Keratinocyte (primary cell): ENCODE measurements around the gene SCYGR8.

Source experiments
- CTCF ChIP-seq, 3 experiments: IDR thresholded peaks in 1 of 3; conservative IDR thresholded peaks in 1 of 3; optimal IDR thresholded peaks in 1 of 3; 2 replicates in 2 of 3; 3 replicates in 1 of 3; pipeline versions ENCODE3 to v1.5.1; 2011; ENCODE audit warnings: low read length in 3 of 3, mild to moderate bottlenecking in 3 of 3, moderate library complexity in 2 of 3, control low read depth in 1 of 3, inconsistent platforms in 1 of 3; ENCODE audit not compliant: insufficient read depth in 2 of 3; ENCODE audit errors: extremely low read depth in 1 of 3
- EZH2 ChIP-seq: IDR thresholded peaks from one replicate; pipeline ENCODE4 v1.6.1; 2012; ENCODE audit warnings: inconsistent platforms, mild to moderate bottlenecking, low read length, moderate library complexity

GRCh38 chr2:227765788-227766372 is 20.2 kb downstream of the SCYGR8 start:
- TF ChIP-seq CTCF (optimal IDR thresholded peaks at IDR 0.05 in 1 of 3, IDR thresholded peaks at IDR 0.05 in 1 of 3, conservative IDR thresholded peaks at IDR 0.05 in 1 of 3; ENCODE audit: extremely low read depth in 1 of 3, insufficient read depth in 2 of 3, low read length in 3 of 3): no peak
- TF ChIP-seq EZH2: no peak
